Osteocyte (in vitro differentiated cells): Measurements from ENCODE around the gene INTS15. TPM values are rescaled to one million over a fixed set of nuclear protein-coding genes. Genes with fewer than 3 reads are reported as not detected.
A peak's percentile ranks its signal among the peaks of the same experiment; 100 is the strongest.
"Not testable (repeated sequence)": the region's sequence is repeated elsewhere in the genome, so short reads cannot be mapped to it uniquely, and the experiment has no call there.

Experiments
- DNase-seq: peaks from one replicate; pipeline ENCODE4 v3.0.0; 2021; ENCODE audit warnings: mixed read lengths; ENCODE audit not compliant: unreplicated experiment; ENCODE audit errors: extremely low spot score
- H3K27ac Mint-ChIP-seq: one replicate; pipeline ENCODE4 v1.8.0; 2021; ENCODE audit warnings: mild to moderate bottlenecking, mixed read lengths; ENCODE audit not compliant: unreplicated experiment
- H3K27me3 Mint-ChIP-seq: one replicate; pipeline ENCODE4 v1.8.0; 2021; ENCODE audit warnings: mixed read lengths; ENCODE audit not compliant: unreplicated experiment
- H3K36me3 Mint-ChIP-seq: one replicate; pipeline ENCODE4 v1.8.0; 2021; ENCODE audit warnings: mixed read lengths; ENCODE audit not compliant: unreplicated experiment
- H3K4me1 Mint-ChIP-seq: one replicate; pipeline ENCODE4 v1.8.0; 2021; ENCODE audit warnings: mixed read lengths; ENCODE audit not compliant: unreplicated experiment
- H3K4me3 Mint-ChIP-seq: one replicate; pipeline ENCODE4 v1.8.0; 2021; ENCODE audit warnings: mild to moderate bottlenecking, moderate library complexity, mixed read lengths; ENCODE audit not compliant: unreplicated experiment
- H3K9me3 Mint-ChIP-seq: one replicate; pipeline ENCODE4 v1.8.0; 2021; ENCODE audit warnings: mixed read lengths; ENCODE audit not compliant: unreplicated experiment
- total RNA-seq: library from RNA; stranded (reverse); gene quantifications from 2 replicates; pipeline ENCODE4 v1.2.1, GENCODE V29; 2021
- TF ChIP-seq, protein P1 (sequence below): fragments of 200-600 bp; sonication (generic); IDR thresholded peaks from 2 replicates; pipeline ENCODE4 v1.5.0; 2021; ENCODE audit warnings: antibody characterized with exemption, mild to moderate bottlenecking, moderate library complexity

INTS15 gene
- total RNA-seq, 1 donor from 2014 or later = 40.3 TPM

- DNase-seq = peak; percentile 94
- no peaks in the 10 kb centered on the region for H3K9me3 Mint-ChIP-seq
- peak within 1 kb of the TSS; percentile 93 for H3K27ac Mint-ChIP-seq
- no peaks in the 10 kb centered on the region for H3K27me3 Mint-ChIP-seq
- peaks cover 20% of the 10 kb centered on the region for H3K36me3 Mint-ChIP-seq
- peak within 1 kb of the TSS; percentile 83 for H3K4me3 Mint-ChIP-seq
- TF ChIP-seq, protein P1, sequence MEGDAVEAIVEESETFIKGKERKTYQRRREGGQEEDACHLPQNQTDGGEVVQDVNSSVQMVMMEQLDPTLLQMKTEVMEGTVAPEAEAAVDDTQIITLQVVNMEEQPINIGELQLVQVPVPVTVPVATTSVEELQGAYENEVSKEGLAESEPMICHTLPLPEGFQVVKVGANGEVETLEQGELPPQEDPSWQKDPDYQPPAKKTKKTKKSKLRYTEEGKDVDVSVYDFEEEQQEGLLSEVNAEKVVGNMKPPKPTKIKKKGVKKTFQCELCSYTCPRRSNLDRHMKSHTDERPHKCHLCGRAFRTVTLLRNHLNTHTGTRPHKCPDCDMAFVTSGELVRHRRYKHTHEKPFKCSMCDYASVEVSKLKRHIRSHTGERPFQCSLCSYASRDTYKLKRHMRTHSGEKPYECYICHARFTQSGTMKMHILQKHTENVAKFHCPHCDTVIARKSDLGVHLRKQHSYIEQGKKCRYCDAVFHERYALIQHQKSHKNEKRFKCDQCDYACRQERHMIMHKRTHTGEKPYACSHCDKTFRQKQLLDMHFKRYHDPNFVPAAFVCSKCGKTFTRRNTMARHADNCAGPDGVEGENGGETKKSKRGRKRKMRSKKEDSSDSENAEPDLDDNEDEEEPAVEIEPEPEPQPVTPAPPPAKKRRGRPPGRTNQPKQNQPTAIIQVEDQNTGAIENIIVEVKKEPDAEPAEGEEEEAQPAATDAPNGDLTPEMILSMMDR = no peak
- H3K4me1 Mint-ChIP-seq = peaks cover 2% of the 10 kb centered on the region
These were observed 12.3 kb upstream of the INTS15 start, which contains the start of gene ZDHHC4 for GRCh38 chr7:6577369-6578113. Gene ZDHHC4 (plus strand): TSS chr7:6577454. CDS start chr7:6580562, 3,108 bp downstream.

DNA sequence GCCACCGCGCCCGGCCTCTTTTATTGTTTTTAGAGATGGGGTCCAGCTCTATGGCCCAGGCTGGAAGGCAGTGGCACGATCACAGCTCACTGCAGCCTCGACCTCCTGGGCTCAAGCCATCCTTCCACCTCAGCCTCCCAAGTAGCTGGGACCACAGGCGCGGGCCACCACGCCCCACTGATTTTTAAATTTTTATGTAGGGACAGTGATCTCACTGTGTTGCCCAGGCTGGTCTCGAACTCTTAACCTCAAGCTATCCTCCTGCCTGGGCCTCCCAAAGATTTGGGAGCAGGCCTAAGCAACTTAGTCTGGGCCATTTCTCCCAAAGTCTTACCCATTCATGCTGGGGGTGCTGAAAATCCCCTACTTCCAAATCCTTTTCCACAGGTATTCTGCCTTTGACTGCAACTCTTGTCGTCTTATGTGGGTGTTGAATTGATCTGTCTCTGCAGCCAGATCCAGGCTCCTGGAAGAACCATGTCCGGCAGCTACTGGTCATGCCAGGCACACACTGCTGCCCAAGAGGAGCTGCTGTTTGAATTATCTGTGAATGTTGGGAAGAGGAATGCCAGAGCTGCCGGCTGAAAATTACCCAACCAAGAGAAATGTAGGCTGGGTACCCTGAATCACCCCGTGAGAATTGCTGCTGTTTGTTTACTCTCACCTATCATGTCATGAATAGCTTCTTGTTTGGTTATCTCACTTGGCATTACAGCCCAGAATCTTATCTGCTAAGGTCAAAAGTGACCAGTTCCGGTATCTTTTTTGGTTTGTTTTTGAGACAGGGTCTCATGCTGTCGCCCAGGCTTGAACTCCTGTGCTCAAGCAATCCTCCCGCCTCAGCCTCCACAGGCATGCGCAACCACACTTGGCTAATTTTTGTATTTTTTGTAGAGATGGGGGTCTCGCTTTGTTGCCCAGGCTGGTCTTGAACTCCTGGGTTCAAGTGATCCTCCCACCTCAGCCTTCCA lies 11.4 kb upstream of the INTS15 start:
- no peak for DNase-seq
- TF ChIP-seq, protein P1 = no peak
- peaks cover 23% of the 10 kb centered on the region for H3K36me3 Mint-ChIP-seq
- peak overlapping the region; percentile 83 for H3K4me3 Mint-ChIP-seq
- H3K4me1 Mint-ChIP-seq = peaks cover 2% of the 10 kb centered on the region
- no peaks in the 10 kb centered on the region for H3K27me3 Mint-ChIP-seq
- no peaks in the 10 kb centered on the region for H3K9me3 Mint-ChIP-seq
- peak overlapping the region; percentile 93 for H3K27ac Mint-ChIP-seq

GRCh38 chr7:6579446-6579845 lies 10.4 kb upstream of the INTS15 start:
- DNase-seq = no peak
- TF ChIP-seq, protein P1 = peak; percentile 20
- Mint-ChIP-seq H3K36me3 (peaks cover 26% of the 10 kb centered on the region), H3K9me3 (no peaks in the 10 kb centered on the region), H3K4me3 (peak overlapping the region; percentile 16), H3K27me3 (no peaks in the 10 kb centered on the region), H3K27ac (peak overlapping the region; percentile 34), H3K4me1 (peaks cover 2% of the 10 kb centered on the region)

DNA sequence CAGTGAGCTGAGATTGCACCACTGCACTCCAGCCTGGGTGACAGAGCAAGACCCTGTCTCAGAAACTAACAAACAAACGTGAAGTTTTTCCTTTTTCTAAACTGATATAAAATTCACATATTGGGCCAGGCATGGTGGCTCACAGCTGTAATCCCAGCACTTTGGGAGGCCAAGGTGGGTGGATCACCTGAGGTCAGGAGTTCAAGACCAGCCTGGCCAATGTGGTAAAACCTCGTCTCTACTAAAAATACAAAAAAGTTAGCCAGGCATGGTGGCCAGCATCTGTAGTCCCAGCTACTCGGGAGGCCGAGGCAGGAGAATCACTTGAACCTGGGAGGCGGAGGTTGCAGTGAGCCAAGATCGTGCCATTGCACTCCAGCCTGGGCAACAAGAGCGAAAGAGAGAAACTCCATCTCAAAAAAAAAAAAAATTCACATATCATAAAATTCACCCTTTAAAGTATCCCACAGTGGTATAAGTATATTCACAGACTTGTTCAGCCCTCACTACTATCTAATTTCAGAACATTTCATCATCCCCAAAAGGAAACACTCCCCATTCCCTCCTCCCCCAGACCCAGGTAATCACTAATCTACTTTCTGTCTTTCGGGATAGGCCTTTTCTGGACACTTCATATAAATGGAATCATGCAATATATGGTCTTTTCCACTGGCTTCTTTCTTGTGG lies 3.9 kb upstream of the INTS15 start:
- not testable (repeated sequence) for DNase-seq, H3K9me3 Mint-ChIP-seq, H3K4me1 Mint-ChIP-seq, H3K27me3 Mint-ChIP-seq, H3K4me3 Mint-ChIP-seq
- Mint-ChIP-seq H3K27ac (peak overlapping the region; percentile 25), H3K36me3 (peaks cover 45% of the 10 kb centered on the region)

- Mint-ChIP-seq H3K36me3 (peaks cover 33% of the 10 kb centered on the region), H3K9me3 (no peaks in the 10 kb centered on the region), H3K27ac (peak overlapping the region; percentile 25), H3K4me3 (peak overlapping the region; percentile 33), H3K4me1 (peaks cover 15% of the 10 kb centered on the region), H3K27me3 (no peaks in the 10 kb centered on the region)
- TF ChIP-seq, protein P1 = no peak
- DNase-seq = no peak
These were observed 1.3 kb upstream of the INTS15 start for GRCh38 chr7:6588566-6588965.
